Activated B cell treated with CpG ODN at 0.5 μM for 24 hours (primary cell): ENCODE data around the gene MMP28. TPM values are rescaled to one million over a fixed set of nuclear protein-coding genes. Genes with fewer than 3 reads are reported as not detected.

Experiments used
- ATAC-seq: fragments of 200-7000 bp; cut with Tn5 transposase; one replicate; pipeline ENCODE4 v1.10.0; 2021; ENCODE audit warnings: low read depth, mild to moderate bottlenecking, moderate library complexity
- CTCF ChIA-PET: fragments of 350-600 bp; sonication (Branson Sonifier 250); formaldehyde crosslinking; loops from one replicate; lab custom pipeline; 2021; ENCODE audit warnings: antibody characterized with exemption; lab: Charles Lee
- POLR2A ChIA-PET: fragments of 350-600 bp; sonication (Branson Sonifier 250); formaldehyde crosslinking; loops from one replicate; lab custom pipeline; 2021; ENCODE audit warnings: antibody characterized with exemption; lab: Charles Lee
- DNase-seq: peaks from one replicate; pipeline ENCODE4 v3.0.0; 2022
- H3K27ac Mint-ChIP-seq: one replicate; pipeline ENCODE4 v1.8.0; 2020; ENCODE audit warnings: mixed read lengths
- H3K27me3 Mint-ChIP-seq: one replicate; pipeline ENCODE4 v1.8.0; 2021; ENCODE audit warnings: mixed read lengths
- H3K36me3 Mint-ChIP-seq: one replicate; pipeline ENCODE4 v1.8.0; 2021; ENCODE audit warnings: low read depth, mixed read lengths
- H3K4me1 Mint-ChIP-seq: one replicate; pipeline ENCODE4 v1.8.0; 2021; ENCODE audit warnings: mixed read lengths
- H3K4me3 Mint-ChIP-seq: one replicate; pipeline ENCODE4 v1.8.0; 2020; ENCODE audit warnings: mild to moderate bottlenecking, mixed read lengths
- H3K9me3 Mint-ChIP-seq: one replicate; pipeline ENCODE4 v1.8.0; 2020; ENCODE audit warnings: mixed read lengths
- intact Hi-C: fragments of 100-400 bp; cut with micrococcal nuclease; formaldehyde crosslinking; loops from one replicate; pipeline ENCODE4 v1.15.1; 2024
- total RNA-seq: library from RNA; stranded (reverse); gene quantifications from 2 replicates; pipeline ENCODE4 v1.2.3, GENCODE V29; 2022
- TF ChIP-seq, protein P1 (sequence below): fragments of 200-600 bp; IDR thresholded peaks from one replicate; pipeline ENCODE4 v1.8.0; 2022; ENCODE audit warnings: antibody characterized with exemption, mild to moderate bottlenecking

MMP28 gene
- total RNA-seq, 1 donor from 2014 or later: not detected

DNA sequence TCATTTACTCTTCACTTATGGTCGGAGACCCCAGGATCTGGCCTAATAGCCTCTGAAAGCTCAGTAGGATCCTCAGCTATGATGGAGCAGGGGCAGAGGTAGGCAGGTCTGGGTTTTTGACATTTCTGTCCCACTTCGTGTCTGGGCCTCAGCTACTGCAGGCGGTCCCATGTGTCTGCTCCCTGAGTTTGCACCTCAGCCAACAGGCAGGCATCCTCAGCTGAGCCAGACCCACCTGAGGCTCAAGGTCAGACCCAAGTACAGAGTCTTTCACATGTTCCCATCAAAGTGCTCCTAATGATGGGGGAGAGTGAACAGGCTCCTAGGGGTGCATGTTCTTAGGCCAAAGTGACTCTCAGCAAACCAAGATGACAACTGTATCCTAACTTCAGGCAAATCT, 66.9 kb downstream of the MMP28 start:
- Mint-ChIP-seq H3K36me3 (peaks cover 42% of the 10 kb centered on the region), H3K27me3 (peaks cover 10% of the 10 kb centered on the region), H3K9me3 (no peaks in the 10 kb centered on the region), H3K4me1 (peaks cover 14% of the 10 kb centered on the region), H3K4me3 (no peak overlapping the region), H3K27ac (no peak overlapping the region)
- ATAC-seq (no peak), DNase-seq (no peak)
- ChIA-PET CTCF (interaction anchor here (1.0 kb wide), 1 partner anchor 19 kb away, joined by 4 read pairs; no protein-coding TSS in a partner anchor), POLR2A (interaction anchor here (0.6 kb wide), 1 partner anchor 160 kb away, joined by 3 read pairs; no protein-coding TSS in a partner anchor)
- TF ChIP-seq, protein P1, sequence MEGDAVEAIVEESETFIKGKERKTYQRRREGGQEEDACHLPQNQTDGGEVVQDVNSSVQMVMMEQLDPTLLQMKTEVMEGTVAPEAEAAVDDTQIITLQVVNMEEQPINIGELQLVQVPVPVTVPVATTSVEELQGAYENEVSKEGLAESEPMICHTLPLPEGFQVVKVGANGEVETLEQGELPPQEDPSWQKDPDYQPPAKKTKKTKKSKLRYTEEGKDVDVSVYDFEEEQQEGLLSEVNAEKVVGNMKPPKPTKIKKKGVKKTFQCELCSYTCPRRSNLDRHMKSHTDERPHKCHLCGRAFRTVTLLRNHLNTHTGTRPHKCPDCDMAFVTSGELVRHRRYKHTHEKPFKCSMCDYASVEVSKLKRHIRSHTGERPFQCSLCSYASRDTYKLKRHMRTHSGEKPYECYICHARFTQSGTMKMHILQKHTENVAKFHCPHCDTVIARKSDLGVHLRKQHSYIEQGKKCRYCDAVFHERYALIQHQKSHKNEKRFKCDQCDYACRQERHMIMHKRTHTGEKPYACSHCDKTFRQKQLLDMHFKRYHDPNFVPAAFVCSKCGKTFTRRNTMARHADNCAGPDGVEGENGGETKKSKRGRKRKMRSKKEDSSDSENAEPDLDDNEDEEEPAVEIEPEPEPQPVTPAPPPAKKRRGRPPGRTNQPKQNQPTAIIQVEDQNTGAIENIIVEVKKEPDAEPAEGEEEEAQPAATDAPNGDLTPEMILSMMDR: no peak
- intact Hi-C loops: no loop called here

DNA sequence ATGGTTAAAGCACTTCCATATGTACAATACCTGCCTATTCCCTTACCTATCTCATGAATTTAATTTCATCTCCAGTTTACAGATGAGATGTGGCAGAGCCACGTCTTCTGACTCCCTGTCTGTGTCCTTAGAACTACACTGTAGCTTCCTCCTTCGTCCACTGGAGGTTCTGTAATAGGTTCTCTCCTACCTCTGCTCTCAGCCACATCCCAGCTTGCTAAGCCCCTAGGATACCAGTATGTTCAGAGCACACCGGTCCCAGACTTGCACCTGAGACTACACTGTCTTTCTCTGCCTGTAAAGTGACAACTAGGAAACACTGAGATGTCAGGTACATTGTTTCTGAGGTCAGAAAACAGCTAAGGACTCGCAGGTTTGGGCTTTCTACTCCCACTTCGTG, 67.8 kb downstream of the MMP28 start:
- Mint-ChIP-seq H3K4me1 (peaks cover 14% of the 10 kb centered on the region), H3K9me3 (no peaks in the 10 kb centered on the region), H3K27ac (no peak overlapping the region), H3K36me3 (peaks cover 51% of the 10 kb centered on the region), H3K27me3 (peaks cover 10% of the 10 kb centered on the region), H3K4me3 (no peak overlapping the region)
- no peak for ATAC-seq
- ChIA-PET CTCF (interaction anchor here (1.0 to 1.5 kb wide), 2 partner anchors 20 to 37 kb away, joined by 3 to 5 read pairs; no protein-coding TSS in a partner anchor), POLR2A (no interaction called here)
- TF ChIP-seq, protein P1: no peak
- DNase-seq: no peak
- intact Hi-C loops: no loop called here

GRCh38 chr17:35726953-35727460, 68.4 kb downstream of the MMP28 start:
- POLR2A ChIA-PET: no interaction called here
- no peaks in the 10 kb centered on the region for H3K9me3 Mint-ChIP-seq
- no peak overlapping the region for H3K27ac Mint-ChIP-seq

GRCh38 chr17:35726127-35726952, 69.1 kb downstream of the MMP28 start:
- TF ChIP-seq, protein P1: no peak
- Mint-ChIP-seq H3K4me3 (no peak overlapping the region), H3K27ac (no peak overlapping the region), H3K4me1 (peaks cover 11% of the 10 kb centered on the region), H3K27me3 (peaks cover 10% of the 10 kb centered on the region), H3K36me3 (peaks cover 54% of the 10 kb centered on the region), H3K9me3 (no peaks in the 10 kb centered on the region)
- no peak for DNase-seq
- no peak for ATAC-seq
- intact Hi-C loops: no loop called here
- CTCF ChIA-PET: interaction anchor here (1.5 kb wide), 1 partner anchor 21 kb away, joined by 5 read pairs; no protein-coding TSS in a partner anchor
- POLR2A ChIA-PET: no interaction called here

More at GRCh38 chr17:35726953-35727460, 68.4 kb downstream of the MMP28 start:
- CTCF ChIA-PET: interaction anchor here (1.0 to 1.5 kb wide), 2 partner anchors 20 to 37 kb away, joined by 3 to 5 read pairs; no protein-coding TSS in a partner anchor
- intact Hi-C loops: no loop called here
- H3K4me1 Mint-ChIP-seq: peaks cover 12% of the 10 kb centered on the region
- no peak overlapping the region for H3K4me3 Mint-ChIP-seq
- DNase-seq: no peak
- no peak for ATAC-seq
- TF ChIP-seq, protein P1: no peak
- H3K36me3 Mint-ChIP-seq: peaks cover 54% of the 10 kb centered on the region
- peaks cover 10% of the 10 kb centered on the region for H3K27me3 Mint-ChIP-seq

GRCh38 chr17:35725802-35726126, 69.7 kb downstream of the MMP28 start:
- H3K36me3 Mint-ChIP-seq: peaks cover 55% of the 10 kb centered on the region
- no peak overlapping the region for H3K27ac Mint-ChIP-seq

More at GRCh38 chr17:35725802-35726126, 69.7 kb downstream of the MMP28 start:
- ATAC-seq (no peak), DNase-seq (no peak)
- ChIA-PET CTCF (no interaction called here), POLR2A (no interaction called here)
- H3K27me3 Mint-ChIP-seq: peaks cover 5% of the 10 kb centered on the region
- intact Hi-C loops: no loop called here
- no peaks in the 10 kb centered on the region for H3K9me3 Mint-ChIP-seq
- peaks cover 5% of the 10 kb centered on the region for H3K4me1 Mint-ChIP-seq
- H3K4me3 Mint-ChIP-seq: no peak overlapping the region
- TF ChIP-seq, protein P1: no peak
